LHCN-M2 (cell line): ENCODE results near the gene GALNT10. TPM values are rescaled to one million over a fixed set of nuclear protein-coding genes. Genes with fewer than 3 reads are reported as not detected.

ENCODE experiments used
- DNase-seq: peaks from one replicate; pipeline ENCODE4 v3.0.0-alpha.2; 2012; ENCODE audit warnings: low read depth
- total RNA-seq: library from RNA; depleted of rRNA; stranded (reverse); fragments of >200 nt; gene quantifications from 2 replicates; pipeline ENCODE4 v1.2.3, GENCODE V29; 2014

The GALNT10 gene
- total RNA-seq, 1 experiment from 2014 or later = 30.3 TPM

DNA sequence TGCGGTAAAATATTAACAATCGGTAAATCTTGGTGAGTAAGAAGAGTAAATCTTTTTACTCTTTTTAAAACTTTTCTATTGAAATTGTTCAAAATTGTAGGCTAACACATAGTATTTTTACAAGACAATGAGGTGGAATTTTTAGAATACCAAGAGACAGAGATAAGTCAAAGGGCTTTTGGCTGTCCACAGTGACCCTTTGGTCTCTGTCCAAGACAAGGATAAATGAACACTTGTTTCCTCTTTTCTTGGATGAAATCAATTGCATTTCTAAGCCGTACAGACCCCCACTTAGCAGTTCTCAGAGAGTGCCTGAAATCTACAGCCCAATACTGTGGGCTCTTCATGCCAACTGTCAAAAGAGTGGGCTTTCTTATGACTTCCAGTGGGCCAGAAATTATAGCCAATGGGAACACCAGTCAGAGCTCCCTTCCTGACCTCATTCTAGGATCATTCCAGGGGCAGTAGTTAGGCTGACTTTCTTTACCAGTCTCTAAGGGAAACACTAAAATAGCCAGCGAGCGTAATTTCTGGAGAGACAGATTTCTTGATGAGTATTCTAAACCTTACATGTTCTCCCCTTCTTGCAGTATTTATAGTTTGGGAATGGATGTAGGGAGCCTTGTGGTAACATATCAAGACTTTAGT lies 74.1 kb downstream of the GALNT10 start:
- DNase-seq = no peak

DNA sequence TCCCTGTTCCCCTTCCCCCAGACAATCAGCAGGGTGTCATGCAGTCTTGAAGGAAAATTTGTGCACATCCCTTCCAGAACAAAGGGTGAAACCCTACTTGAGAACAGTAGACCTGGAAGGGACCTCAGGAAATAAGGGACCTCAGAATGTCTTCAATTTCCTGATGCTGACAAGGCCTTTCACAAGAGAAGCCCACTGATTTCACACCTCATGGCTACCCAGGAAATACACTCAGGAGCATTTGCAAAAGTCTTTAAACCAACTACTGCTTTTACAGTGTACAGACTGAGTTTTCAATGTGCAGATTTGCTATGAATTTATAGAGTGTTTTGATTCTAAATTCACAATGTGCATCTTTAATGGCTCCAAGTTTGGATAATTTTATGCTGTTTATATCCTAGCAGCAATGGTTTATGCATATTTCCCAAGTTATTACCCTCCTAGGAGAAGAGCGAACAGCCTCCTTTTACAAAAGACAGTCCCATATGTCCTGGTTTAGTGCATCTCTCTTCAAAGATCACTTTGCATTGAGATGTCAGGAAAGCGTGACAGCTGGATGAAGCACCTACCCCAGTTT lies 74.8 kb downstream of the GALNT10 start:
- DNase-seq = no peak

DNA sequence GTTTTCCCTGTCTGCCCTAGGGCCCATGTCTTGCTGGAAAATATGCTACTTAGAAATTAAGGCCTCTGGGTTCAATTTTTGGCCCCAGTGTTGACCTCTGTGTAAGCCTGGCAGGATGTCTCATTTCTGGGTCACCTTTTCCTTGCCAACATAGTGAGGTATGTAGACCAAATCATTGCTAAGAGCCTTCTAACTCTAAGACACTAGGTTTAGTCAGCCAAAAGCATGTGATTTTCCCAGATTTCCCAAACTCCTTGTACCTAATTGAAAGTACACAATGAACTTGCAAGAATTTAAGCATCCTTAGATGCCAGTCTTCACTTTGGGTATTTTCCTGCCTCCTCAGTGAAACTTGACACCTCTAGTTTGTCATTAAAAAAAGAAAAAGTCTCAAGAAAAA lies 77.0 kb downstream of the GALNT10 start:
- peak; percentile 53 for DNase-seq

DNA sequence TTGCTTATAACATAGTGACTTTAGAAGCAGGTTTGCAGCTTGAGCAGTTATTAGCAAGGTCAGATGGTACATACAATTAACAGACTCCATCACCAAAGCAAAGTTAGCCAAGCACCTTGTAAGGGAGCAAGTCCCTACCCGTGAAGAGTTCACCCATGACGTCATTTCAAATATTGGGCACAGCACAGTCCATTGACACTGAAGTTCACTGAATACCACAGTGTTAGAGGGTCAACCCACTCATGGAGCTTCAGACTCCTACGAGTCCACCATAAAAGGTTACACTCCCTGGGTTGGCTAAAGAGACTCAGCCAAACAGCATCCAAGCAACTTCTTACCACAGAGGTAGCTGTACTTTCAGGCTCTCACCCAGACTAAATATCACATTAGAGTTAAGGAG lies 77.5 kb downstream of the GALNT10 start:
- no peak for DNase-seq

DNA sequence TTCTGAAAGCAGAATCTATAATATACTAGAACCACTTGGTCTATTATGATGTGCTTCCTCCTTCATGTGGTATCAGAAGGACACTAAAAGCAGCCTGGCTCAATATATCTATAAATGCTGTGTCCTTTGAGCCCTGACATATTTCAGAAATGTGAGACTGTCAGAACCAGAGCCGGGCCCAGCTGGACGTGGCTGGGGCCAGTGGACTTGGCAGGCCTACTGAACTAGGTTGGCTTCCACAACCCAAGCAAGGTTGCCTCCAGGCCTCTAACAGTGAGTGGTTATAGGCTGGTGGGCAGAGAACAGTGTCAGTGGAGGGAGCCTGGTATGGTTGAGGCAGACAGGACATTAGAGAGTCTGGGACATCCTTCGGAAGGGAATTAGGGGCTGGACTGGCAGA lies 78.9 kb downstream of the GALNT10 start:
- DNase-seq = no peak

DNA sequence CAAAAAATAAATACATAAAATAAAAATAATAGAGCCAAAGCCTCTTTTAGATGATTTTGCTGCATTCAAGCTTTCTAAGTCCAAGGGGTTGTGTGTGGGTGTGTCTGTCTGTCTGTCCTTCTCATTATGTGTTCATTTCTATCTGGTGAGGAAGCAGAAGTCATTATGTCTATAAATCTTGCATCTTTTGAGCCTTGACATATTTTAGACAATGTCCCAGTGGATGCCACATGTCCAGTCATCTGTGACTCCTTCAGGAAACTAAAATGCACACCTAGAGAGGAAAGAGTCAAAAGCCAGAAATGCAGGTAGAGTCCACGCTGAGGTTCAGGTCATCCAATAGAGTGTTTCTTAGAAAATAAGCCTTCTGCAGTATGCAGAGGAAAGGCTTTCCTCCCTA lies 80.9 kb downstream of the GALNT10 start:
- no peak for DNase-seq

DNA sequence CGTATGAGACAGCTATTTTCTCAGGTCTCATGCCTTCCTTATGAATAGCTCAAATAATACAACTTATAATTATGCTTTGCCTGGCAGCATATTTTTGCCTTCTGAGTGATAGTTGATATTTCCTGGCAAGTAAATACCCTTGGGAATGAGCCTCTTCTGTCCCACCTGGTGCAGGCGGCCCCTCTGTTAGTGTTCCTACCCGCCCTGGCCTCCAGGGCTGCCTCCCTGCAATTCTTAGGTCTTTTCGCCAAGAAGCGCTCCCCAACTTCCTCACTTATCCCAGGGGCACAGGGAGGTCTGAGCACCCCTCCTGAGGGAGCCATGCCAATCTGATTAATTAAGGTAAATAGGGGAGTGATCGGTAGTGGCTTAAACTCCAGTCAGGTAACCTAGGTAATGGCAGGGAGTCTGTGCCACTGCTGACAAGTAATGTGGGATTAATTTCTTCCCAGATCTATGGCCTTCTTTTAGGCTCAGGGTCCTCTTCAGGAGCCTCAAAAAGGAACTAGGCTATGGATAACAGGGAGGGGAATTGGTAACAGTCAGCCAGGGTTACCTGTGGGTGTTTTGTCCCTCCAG lies 81.5 kb downstream of the GALNT10 start:
- DNase-seq = no peak

DNA sequence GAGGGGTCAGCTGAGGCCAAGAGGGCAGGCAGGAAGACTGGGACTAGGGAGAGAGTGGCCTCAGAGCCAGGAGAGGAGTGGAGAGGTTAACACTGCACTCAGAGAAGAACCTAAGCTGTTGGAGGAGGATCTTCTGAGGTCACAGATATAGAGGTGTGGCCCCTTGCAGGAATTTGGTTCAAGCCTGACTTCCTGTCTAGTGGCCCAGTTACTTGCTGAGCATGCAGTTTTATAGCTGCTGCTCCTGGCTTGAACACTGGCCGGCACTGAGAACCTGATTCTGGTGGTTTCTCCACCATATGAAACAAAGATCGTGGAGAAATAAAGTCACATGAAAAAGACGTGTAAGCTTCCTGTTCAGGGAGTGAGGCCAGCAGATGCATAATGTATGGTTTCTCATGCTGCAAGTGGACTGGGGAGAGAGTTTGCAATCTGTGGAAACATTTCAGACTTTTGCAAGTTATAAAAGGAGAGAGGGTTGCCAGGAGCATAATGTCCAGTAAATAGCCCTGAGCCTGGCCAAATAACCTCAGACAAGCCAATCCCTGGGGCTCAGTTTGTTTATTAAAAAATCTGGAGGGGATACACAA lies 82.6 kb downstream of the GALNT10 start:
- no peak for DNase-seq

DNA sequence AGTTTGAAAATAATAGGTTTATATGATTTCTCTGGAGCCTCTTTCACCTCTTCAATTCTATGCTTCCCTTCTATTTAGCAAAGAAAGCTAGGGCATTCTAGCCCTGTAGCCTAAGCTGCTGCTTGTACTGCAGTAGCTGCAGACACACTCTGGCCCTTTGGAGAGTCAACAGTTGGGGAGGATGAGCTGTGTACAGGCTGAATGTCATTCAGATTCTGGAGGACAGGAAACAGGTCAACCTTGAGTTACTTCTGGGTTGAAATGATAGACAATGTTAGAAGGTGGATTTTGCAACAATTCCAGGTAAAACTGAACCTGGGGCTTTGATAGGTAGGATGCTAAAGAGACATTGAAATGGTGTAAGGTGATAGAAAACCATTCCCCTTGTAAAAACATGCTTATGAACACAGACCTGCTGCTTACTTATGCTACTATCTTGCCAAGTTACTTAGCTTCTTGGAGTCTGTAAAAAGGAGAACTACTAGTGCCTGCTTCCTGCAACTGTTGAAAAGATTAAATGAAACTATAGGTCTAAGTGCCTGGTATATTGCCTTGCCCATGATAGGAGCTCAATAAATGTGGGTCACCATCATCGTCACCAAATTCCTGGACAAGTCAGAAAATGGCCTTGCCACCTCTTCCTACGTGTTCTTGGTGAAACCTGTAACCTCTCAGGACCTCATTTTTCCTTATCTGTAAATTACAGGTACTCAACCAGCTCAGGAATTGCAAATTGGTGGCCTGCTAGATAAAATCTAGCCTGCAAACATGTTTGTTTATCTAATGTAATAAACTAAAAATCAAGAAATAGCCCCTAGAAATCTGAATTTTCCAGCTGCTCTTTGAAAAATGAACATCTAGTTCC lies 83.7 kb downstream of the GALNT10 start:
- DNase-seq = no peak

DNA sequence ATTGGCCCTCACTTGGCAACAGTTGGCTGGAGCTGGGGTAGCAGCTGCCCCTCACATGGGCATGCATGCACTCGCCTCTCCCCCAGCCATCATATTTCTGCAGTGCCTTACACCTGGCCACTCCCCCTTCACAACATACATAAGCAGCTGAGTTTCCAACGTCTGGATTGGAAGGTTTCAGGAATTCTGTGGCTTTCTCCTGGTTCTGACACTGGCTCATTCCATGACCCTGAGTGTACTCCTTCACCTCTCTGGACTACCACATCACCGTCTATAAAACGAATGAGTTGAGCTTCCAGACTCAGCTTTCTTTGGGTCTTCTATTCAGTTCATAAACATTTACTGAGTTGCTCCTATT lies 84.3 kb downstream of the GALNT10 start:
- DNase-seq = peak; percentile 36

DNA sequence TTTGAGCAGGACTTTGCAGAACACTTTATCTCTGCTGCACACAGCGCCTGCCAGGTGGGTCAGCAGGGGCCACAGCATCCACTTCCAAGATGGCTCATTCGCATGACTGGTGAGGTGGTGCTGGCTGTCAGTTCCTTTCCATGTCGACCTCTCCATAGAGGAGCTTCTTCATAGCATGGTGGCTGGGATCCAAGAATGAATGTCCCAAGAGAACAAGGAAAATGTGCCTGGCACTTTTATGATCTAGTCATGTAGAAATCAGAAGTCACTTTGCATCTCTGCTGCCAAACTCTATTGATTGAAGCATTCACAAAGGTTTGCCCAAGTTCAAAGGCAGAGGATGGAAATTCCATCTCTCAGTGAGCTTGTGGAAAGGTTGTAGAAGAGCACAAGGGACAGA lies 85.0 kb downstream of the GALNT10 start:
- no peak for DNase-seq

DNA sequence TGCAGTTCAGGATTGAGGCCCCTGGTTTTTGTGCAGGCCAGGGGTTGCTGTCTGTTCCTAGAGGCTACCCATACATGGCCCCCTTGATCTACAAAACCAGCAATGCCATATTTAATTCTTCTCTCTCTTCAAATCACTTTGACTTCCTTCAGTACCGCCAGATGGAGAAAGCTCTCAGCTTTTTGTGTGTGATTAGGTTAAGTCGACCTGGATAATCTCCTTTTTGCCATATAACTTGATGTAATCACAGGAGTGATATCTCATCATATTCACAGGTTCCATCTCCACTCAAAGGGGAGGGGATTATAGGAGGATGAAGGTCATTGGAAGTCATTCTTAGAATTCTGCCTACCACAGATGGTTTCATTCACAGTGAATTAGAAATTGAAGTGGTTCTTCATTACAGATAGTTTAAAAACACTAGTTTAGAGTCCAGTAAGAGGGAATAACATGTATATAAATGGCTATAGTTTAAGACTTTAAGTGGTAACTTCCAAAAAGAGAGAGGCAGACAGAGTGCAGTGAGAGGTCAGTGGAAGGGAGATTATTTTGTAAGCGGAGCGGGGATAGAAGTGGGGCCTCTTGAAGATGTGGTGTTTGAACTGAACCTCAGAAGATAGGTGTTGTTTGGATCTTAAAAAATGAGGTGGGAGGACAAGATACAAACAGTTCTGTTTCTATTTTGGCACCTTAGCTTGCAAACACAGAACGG lies 85.9 kb downstream of the GALNT10 start:
- no peak for DNase-seq

DNA sequence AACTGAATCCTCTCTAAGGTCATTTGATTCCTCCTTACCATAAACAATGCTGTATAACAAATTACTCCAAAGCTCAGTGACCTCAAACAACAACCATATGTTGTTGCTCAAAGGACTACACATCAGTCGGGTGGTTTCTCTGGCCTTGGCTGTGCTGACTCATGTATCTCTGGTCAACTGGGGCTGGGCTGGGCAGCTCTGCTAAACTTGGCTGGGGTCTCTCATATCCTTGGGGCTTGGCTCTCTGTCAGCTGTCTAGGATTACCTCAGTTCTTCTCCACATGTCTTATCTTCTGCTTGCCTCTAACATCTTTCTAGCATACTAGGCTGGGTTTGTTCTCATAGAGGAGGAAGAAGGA lies 86.4 kb downstream of the GALNT10 start:
- DNase-seq = peak; percentile 85

DNA sequence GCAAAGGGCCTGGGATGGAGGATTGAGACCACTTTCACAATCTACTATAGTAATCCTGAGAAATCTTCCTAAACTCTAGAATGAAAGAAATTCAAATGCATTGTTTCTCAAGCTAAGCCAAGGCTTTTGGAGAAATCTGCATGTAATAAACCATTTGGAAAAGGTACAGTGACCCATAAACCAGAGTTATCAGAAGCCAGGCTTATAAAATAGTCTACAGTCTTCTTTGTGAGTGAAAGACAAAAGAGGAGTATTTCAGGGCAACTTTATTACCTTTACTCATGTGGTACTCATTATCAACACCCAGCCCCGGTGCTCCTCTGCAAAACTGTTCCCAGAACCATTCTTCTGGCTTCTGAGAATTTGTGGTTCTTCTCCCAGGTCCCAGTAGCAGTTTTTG lies 87.0 kb downstream of the GALNT10 start:
- DNase-seq = no peak

DNA sequence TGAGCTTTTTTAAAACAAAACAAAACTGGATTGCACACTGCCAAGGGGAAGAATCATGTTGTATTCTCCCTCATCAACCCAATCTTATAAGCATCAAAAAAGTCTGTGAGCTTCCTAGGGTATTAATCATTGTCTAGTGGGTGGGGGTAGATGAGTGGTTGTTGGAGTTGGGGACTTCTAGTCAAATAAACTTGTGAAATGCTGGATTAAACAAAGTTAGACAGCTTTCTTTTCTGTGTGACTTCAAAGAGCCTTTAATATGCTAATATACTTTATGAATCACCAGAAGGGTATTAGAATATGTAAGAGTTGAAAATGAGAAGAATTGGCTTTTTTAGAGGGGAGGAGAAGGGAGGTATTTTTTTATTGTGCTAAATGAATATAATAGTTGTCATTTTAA lies 87.7 kb downstream of the GALNT10 start:
- DNase-seq = no peak

DNA sequence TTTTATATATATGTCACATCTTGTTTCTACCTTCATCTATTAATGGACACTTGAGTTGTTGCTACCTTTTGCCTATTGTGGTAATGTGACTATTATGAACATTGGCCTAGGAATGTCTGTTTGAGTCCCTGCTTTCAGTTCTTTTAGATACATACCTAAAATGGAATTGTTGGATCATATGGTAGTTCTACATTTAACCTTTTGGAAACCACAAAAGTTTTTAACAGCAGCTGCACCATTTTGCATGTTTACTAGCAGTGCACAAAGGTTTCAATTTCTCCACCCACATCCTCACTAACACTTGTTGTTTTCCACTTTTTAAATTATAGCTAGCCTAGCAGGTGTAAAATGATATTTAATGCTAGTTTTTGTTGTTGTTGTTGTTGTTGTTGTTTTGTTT lies 88.4 kb downstream of the GALNT10 start:
- DNase-seq = peak; percentile 55

DNA sequence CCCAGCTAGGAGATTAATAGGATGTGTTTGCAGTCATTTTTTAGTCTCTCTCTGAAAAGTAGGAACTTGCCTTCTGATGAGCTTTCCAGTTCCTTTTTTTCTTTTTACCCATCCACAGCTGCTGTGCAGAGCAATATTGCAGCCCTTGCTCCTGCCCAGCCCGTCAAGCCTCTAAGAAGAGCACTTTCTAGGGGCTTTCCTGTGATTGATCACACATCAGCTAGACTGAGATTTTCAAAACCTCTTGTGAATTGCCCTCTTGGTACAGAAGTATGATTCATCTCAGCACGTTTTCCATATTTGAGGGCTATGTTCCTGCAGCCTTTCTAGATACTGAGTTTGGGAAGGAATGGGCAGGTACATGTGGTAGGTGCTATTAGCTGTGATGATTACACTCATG lies 93.9 kb downstream of the GALNT10 start:
- DNase-seq = no peak

DNA sequence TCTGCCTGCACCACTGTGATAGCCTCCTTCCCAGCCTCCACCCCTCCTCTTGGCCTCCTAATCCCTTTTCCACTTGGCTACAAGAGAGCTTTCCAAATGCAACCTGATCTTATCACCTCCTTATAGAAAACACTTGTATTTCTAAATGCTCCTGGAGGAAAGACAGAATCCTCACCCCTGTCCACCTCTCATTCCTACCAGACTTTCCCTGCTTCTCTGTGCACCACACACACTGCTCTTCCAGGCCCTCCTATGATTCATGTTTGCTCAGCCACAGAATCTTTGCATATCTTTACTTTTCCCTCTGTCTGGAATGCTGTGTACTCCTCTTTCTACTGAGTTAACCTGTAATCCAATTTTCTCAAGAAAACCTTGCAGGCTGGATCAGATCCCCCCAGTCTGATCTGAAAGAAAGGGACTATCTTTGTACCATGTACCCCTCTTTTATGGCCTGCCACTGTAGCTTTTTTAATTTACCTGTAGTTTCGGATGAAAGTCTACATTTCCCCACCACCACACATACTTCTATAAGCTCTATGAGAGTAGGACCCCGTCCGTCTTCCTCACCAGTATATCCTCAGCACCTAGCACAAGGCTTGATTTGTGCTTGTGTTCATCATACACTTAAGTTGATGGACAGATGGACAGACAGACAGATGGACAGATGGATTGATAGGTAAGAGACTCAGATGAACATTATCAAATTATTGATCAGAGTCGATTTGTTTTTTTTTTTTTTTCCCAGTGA lies 95.3 kb downstream of the GALNT10 start:
- DNase-seq = peak; percentile 54

DNA sequence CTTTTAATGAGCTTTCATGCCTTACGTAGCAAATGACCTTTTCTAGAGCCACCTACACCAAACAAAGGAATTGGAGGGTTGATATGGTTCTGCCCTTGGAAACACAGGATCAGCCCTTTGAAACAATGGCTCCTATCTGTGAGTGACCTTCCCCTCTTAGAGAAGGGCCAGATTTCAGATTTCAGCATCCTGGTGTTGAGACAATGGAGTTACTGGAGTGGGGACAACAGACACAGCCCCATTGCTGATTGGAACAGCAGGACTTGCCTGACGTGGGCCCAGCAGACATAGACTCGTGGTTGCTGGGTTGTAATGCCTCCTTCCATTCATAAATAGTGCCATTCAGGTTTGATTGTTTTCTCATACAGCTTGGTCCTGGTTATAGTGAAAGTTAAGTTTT lies 96.0 kb downstream of the GALNT10 start:
- DNase-seq = no peak

DNA sequence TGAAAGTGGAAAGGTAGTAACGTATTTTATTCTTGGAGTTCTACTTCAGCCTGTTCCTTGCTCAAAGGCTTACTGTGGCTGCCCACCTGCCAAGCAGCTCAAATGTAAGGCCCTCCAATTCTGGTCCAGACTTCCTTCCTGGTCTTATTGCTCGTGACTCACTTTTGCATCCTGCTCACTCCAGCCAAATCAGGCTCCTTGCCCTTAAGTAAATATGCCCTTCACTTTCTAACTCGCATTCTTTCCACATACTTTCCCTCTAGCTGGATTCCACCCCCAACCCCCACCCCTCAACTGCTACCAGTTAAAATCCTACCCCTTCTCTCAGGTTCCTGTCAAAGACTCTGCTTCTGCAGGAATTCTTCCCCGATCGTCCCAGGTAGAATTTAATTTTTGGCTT lies 96.6 kb downstream of the GALNT10 start:
- DNase-seq = peak; percentile 78

DNA sequence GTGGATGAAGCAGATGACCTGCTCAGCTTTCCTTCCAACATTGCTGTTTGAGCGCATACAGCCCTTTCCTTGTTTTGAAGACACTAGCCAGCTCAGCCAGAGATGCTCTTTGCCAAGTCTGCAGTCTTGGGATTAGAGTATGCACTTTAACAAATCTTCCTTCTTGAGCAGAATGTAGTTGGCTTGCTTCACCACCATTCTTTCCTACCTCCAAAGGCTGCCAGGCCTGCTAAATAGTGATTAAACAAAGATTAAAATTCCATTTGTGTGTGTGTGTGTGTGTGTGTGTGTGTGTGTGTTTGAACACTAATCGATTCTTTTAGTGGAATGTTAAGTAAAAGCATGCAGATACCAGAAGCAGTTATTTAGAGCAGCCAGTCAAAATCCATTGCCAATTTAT lies 97.6 kb downstream of the GALNT10 start:
- no peak for DNase-seq
